Measurements from ENCODE around the gene MARK1. TPM values are rescaled to one million over a fixed set of nuclear protein-coding genes. Genes with fewer than 3 reads are reported as not detected.

The MARK1 gene
- total and polyA plus RNA-seq, 10 of the 15 experiments (the other 5 are each of a cell fraction or from before 2014, with no cell fraction given) = 0.02 to 0.67 (median 0.12) TPM; not detected in 6

- Histone ChIP-seq H3K4me1 (ENCODE audit: control insufficient read depth, insufficient read depth, low read length) (no peaks in the 10 kb centered on the region), H2AFZ (ENCODE audit: control insufficient read depth, low read depth, low read length) (no peak overlapping the region), H3K4me2 (ENCODE audit: control insufficient read depth, insufficient read depth) (no peak overlapping the region), H3K9me3 (replicated peaks; ENCODE audit: control insufficient read depth, insufficient read depth, low read length) (no peaks in the 10 kb centered on the region), H3K36me3 (ENCODE audit: control insufficient read depth in 2 of 2, insufficient read depth in 2 of 2, low read length in 1 of 2) (no peaks in the 10 kb centered on the region), H3K27me3 (replicated peaks in 1 of 2; ENCODE audit: control insufficient read depth in 2 of 2, insufficient read depth in 2 of 2, low read length in 1 of 2) (no peaks in the 10 kb centered on the region), H3K4me3 (no peak overlapping the region), H4K20me1 (ENCODE audit: control insufficient read depth, insufficient read depth) (no peaks in the 10 kb centered on the region), H3K27ac (ENCODE audit: control insufficient read depth, insufficient read depth) (no peak overlapping the region), H3K79me2 (ENCODE audit: control insufficient read depth, insufficient read depth, low read length) (no peaks in the 10 kb centered on the region), H3K9ac (ENCODE audit: control insufficient read depth, insufficient read depth, low read length) (no peak overlapping the region)
- RAD21 ChIA-PET (ENCODE audit: unreplicated experiment) = interaction anchor here (0.6 kb wide), 2 partner anchors 53 to 626 kb away, joined by 3 to 4 read pairs; no protein-coding TSS in a partner anchor
- CTCF ChIA-PET = interaction anchor here (0.6 to 1.3 kb wide), 3 partner anchors 53 to 456 kb away, joined by 3 read pairs; no protein-coding TSS in a partner anchor
- SMC1A ChIA-PET (ENCODE audit: uncharacterized antibody, unreplicated experiment) = interaction anchor here (0.6 to 0.9 kb wide), 2 partner anchors 12 to 103 kb away, joined by 3 read pairs; no protein-coding TSS in a partner anchor
- 31% methylated on average over 1 of the region's 1 CpG for WGBS (ENCODE audit: insufficient coverage, insufficient replicate concordance, low lambda C conversion rate, missing lambda C conversion rate)
- intact Hi-C loops (cut with micrococcal nuclease; ENCODE audit: unreplicated experiment) (no loop called here), in situ Hi-C loops (cut with MboI) (no loop called here)
- POLR2A ChIA-PET = no interaction called here
- DNase-seq (ENCODE audit: low read depth, low spot score) (no peak), FAIRE-seq (no peak), ATAC-seq (no peak)
- TF ChIP-seq CREM (IDR thresholded peaks at IDR 0.05; ENCODE audit: low read depth) = no peak
- TF ChIP-seq NR2C1 (IDR thresholded peaks at IDR 0.05) = no peak
- no peak for TF ChIP-seq RELA (IDR thresholded peaks at IDR 0.05; ENCODE audit: borderline replicate concordance, partially characterized antibody)
- TF ChIP-seq SUZ12 (IDR thresholded peaks at IDR 0.05; ENCODE audit: unreplicated experiment) = no peak
- no peak for TF ChIP-seq E4F1 (IDR thresholded peaks at IDR 0.05; ENCODE audit: borderline replicate concordance, partially characterized antibody)
- BruUV-seq (replicated peaks) = no TSS peak
These were observed 146.0 kb downstream of the MARK1 start for GRCh38 chr1:220673921-220674320.

Measured in GM12878 (cell line).